Ishikawa (cell line): ENCODE results near the gene TEX14.

Source experiments
- CREB1 ChIP-seq: IDR thresholded peaks from 2 replicates; pipeline ENCODE4 v1.6.1; 2012; ENCODE audit warnings: low read depth
- EGR1 ChIP-seq: IDR thresholded peaks from 2 replicates; pipeline ENCODE4 v1.6.1; 2012
- EP300 ChIP-seq: IDR thresholded peaks from 2 replicates; pipeline ENCODE4 v1.6.1; 2012; ENCODE audit warnings: borderline replicate concordance
- FOXM1 ChIP-seq: IDR thresholded peaks from 2 replicates; pipeline ENCODE4 v1.6.1; 2012; ENCODE audit warnings: low read depth, borderline replicate concordance
- NFIC ChIP-seq: IDR thresholded peaks from 2 replicates; pipeline ENCODE4 v1.6.1; 2012
- RAD21 ChIP-seq: IDR thresholded peaks from 2 replicates; pipeline ENCODE4 v1.6.1; 2012; ENCODE audit warnings: low read depth
- REST ChIP-seq: IDR thresholded peaks from 2 replicates; pipeline ENCODE4 v1.6.1; 2012; ENCODE audit warnings: low read depth, mild to moderate bottlenecking
- TAF1 ChIP-seq: IDR thresholded peaks from 2 replicates; pipeline ENCODE4 v1.6.1; 2012; ENCODE audit warnings: low read depth, mild to moderate bottlenecking
- TCF12 ChIP-seq: IDR thresholded peaks from 2 replicates; pipeline ENCODE4 v1.6.1; 2012; ENCODE audit warnings: low read depth
- TEAD4 ChIP-seq: IDR thresholded peaks from 2 replicates; pipeline ENCODE4 v1.6.1; 2012
- TF ChIP-seq, protein P1 (sequence below): IDR thresholded peaks from 2 replicates; pipeline ENCODE4 v1.6.1; 2012

- TF ChIP-seq TEAD4 (no peak), CREB1 (no peak), EP300 (no peak), FOXM1 (no peak), TAF1 (no peak), NFIC (no peak), EGR1 (no peak), RAD21 (no peak), REST (no peak), TCF12 (no peak)
- TF ChIP-seq, protein P1, sequence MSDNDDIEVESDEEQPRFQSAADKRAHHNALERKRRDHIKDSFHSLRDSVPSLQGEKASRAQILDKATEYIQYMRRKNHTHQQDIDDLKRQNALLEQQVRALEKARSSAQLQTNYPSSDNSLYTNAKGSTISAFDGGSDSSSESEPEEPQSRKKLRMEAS, result no peak
Measured at GRCh38 chr17:58702045-58702476, 10.2 kb upstream of the TEX14 start.
